Stimulated activated CD4-positive, alpha-beta T cell treated with anti-CD3 and anti-CD28 coated beads, TNF-alpha, amount 100 ng/mL, for 1 hour (primary cell): ENCODE measurements around the gene PHYHIPL.

Experiments used
- DNase-seq, 3 donors: peaks; one replicate each; pipeline ENCODE4 v3.0.0-alpha.2; 2020; ENCODE audit warnings: low read depth in 3 of 3, low spot score in 1 of 3

PHYHIPL gene

GRCh38 chr10:59176241-59177030 is at the start of gene PHYHIPL:
TSS of gene PHYHIPL (plus strand) at chr10:59176643. CDS start at chr10:59176854, 211 bp downstream.
- no peak for DNase-seq

- no peak for DNase-seq
Measured at GRCh38 chr10:59126991-59127390, 49.5 kb upstream of the PHYHIPL start.

GRCh38 chr10:59127991-59128390 is 48.5 kb upstream of the PHYHIPL start:
- DNase-seq: no peak

GRCh38 chr10:59129867-59130266 is 46.6 kb upstream of the PHYHIPL start:
- no peak for DNase-seq

GRCh38 chr10:59131666-59132065 is 44.8 kb upstream of the PHYHIPL start:
- no peak for DNase-seq

- DNase-seq: no peak
Measured at GRCh38 chr10:59133841-59134593, 42.4 kb upstream of the PHYHIPL start.

GRCh38 chr10:59134785-59135184 is 41.7 kb upstream of the PHYHIPL start:
- DNase-seq: no peak

- no peak for DNase-seq
Measured at GRCh38 chr10:59135275-59135674, 41.2 kb upstream of the PHYHIPL start.

- no peak for DNase-seq
Measured at GRCh38 chr10:59138052-59138451, 38.4 kb upstream of the PHYHIPL start.

GRCh38 chr10:59143544-59143943 is 32.9 kb upstream of the PHYHIPL start:
- no peak for DNase-seq

- no peak for DNase-seq
Measured at GRCh38 chr10:59148701-59149100, 27.7 kb upstream of the PHYHIPL start.

GRCh38 chr10:59155556-59155955 is 20.9 kb upstream of the PHYHIPL start:
- DNase-seq: no peak

- no peak for DNase-seq
Measured at GRCh38 chr10:59167512-59167911, 8.9 kb upstream of the PHYHIPL start.

- no peak for DNase-seq
Measured at GRCh38 chr10:59172567-59172966, 3.9 kb upstream of the PHYHIPL start.

GRCh38 chr10:59173414-59173813 is 3.0 kb upstream of the PHYHIPL start:
- DNase-seq: no peak

GRCh38 chr10:59175538-59176240 is 754 bp upstream of the PHYHIPL start:
- DNase-seq: no peak

- no peak for DNase-seq
Measured at GRCh38 chr10:59177031-59177797, 771 bp downstream of the PHYHIPL start.

GRCh38 chr10:59177836-59178235 is 1.4 kb downstream of the PHYHIPL start:
- no peak for DNase-seq

- no peak for DNase-seq
Measured at GRCh38 chr10:59179068-59179467, 2.6 kb downstream of the PHYHIPL start.

- no peak for DNase-seq
Measured at GRCh38 chr10:59180689-59181270, 4.3 kb downstream of the PHYHIPL start.

GRCh38 chr10:59181668-59182067 is 5.2 kb downstream of the PHYHIPL start:
- no peak for DNase-seq
